Eye (tissue), 1 donor: ENCODE measurements around the gene NFKB2.

Source experiments
- DNase-seq: peaks from one replicate; pipeline ENCODE4 v3.0.0-alpha.2; 2015

NFKB2 gene

GRCh38 chr10:102424916-102425315 lies 29.4 kb downstream of the NFKB2 start:
- no peak for DNase-seq

GRCh38 chr10:102425444-102425843 lies 29.9 kb downstream of the NFKB2 start:
- DNase-seq: no peak

GRCh38 chr10:102426803-102427287 lies 31.3 kb downstream of the NFKB2 start:
- DNase-seq: no peak

- DNase-seq: no peak
Measured at GRCh38 chr10:102429468-102429867, 34.0 kb downstream of the NFKB2 start.

- DNase-seq: no peak
Measured at GRCh38 chr10:102431452-102432124, 36.1 kb downstream of the NFKB2 start.

- peak; percentile 99 for DNase-seq
Measured at GRCh38 chr10:102432162-102432950, 36.9 kb downstream of the NFKB2 start, which contains the start of gene CUEDC2. CUEDC2 (minus strand) TSS chr10:102432574; CDS start chr10:102425188, 7,386 bp downstream.

- no peak for DNase-seq
Measured at GRCh38 chr10:102433619-102434046, 38.1 kb downstream of the NFKB2 start.

- no peak for DNase-seq
Measured at GRCh38 chr10:102434394-102435132, 39.1 kb downstream of the NFKB2 start.

GRCh38 chr10:102435133-102435497 lies 39.6 kb downstream of the NFKB2 start:
- DNase-seq: no peak

- no peak for DNase-seq
Measured at GRCh38 chr10:102435529-102436233, 40.2 kb downstream of the NFKB2 start.

- no peak for DNase-seq
Measured at GRCh38 chr10:102436312-102436711, 40.8 kb downstream of the NFKB2 start.

- DNase-seq: no peak
Measured at GRCh38 chr10:102437515-102437914, 42.0 kb downstream of the NFKB2 start.

GRCh38 chr10:102438374-102438773 lies 42.9 kb downstream of the NFKB2 start:
- no peak for DNase-seq

GRCh38 chr10:102444851-102445250 lies 49.3 kb downstream of the NFKB2 start:
- DNase-seq: no peak

- peak; percentile 67 for DNase-seq
Measured at GRCh38 chr10:102449321-102450123, 54.0 kb downstream of the NFKB2 start.

- no peak for DNase-seq
Measured at GRCh38 chr10:102450124-102450373, 54.5 kb downstream of the NFKB2 start.

GRCh38 chr10:102450374-102451104 lies 55.0 kb downstream of the NFKB2 start:
- DNase-seq: peak; percentile 90

GRCh38 chr10:102451105-102451969 lies 55.8 kb downstream of the NFKB2 start, which contains the start of gene C10orf95:
C10orf95 (minus strand) TSS chr10:102451543; CDS start chr10:102451093, 450 bp downstream.
- peak; percentile 63 for DNase-seq
